HG02981 (cell line): ENCODE results near the gene PON3.
"Not testable (repeated sequence)": the region's sequence is repeated elsewhere in the genome, so short reads cannot be mapped to it uniquely, and the experiment has no call there.

Experiments used
- ATAC-seq: cut with Tn5 transposase; IDR thresholded peaks from one replicate; pipeline ENCODE4 v1.9.1; 2021; ENCODE audit warnings: mild to moderate bottlenecking, moderate library complexity; ENCODE audit not compliant: unreplicated experiment

Gene PON3

DNA sequence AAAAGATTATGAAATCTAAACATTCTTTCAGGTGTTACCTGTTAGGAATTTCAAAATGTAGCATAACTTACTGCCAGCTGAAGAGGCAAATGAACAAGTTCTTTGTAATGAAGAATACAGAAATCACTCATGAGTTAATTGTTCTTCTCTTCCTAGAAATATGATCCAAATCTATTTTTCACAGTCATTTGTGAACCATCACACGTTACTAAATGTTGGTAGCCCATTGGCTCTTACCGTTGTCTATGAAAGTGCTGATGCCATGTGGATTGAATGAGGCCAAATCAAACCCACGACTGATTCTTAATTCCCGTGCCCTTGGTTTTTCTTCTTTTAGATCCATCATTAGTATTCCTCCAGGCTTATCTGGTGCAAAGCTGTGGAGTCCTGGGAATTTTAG lies 15.9 kb upstream of the PON3 start:
- ATAC-seq, result no peak

- ATAC-seq, result no peak
Observed at GRCh38 chr7:95411666-95412065, 15.5 kb upstream of the PON3 start.

DNA sequence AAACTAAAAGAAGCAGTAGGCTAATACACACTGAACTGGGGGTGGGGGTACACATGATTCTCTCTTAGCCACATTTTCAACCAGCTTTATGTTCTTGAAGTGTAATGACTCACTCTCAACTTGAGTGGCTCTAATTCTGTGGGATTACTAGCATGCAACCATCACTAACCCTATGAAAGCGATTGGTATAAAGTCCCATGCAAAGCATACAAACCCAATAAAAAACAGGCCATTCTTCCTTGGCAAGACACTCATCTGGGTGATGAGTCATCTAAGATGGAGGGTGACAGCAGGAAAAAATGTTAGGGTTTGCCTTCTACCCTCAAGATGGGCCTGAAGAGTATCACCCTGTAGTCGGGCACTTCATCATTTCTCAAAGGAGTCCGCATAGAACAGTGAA lies 14.9 kb upstream of the PON3 start:
- no peak for ATAC-seq

- ATAC-seq, result no peak
Observed at GRCh38 chr7:95407751-95408150, 11.6 kb upstream of the PON3 start.

- ATAC-seq, result no peak
Observed at GRCh38 chr7:95405800-95406199, 9.6 kb upstream of the PON3 start.

DNA sequence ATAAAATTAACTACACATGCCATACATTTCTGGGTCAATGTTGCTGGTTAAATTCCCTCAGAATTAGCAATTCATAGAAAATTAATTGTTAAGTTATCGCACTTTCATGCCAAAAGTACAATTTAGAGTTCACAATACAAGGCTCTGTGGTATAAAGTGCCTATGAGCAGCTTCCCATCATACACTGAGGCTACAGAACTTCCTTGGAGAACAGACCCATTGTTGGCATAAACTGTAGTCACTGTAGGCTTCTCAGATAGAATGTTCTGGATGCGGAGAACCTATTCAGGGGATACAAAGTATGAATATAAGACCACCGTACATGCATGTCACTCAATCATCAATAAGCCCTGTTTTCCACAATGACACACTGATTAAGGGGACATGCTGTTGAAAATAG lies 9.0 kb upstream of the PON3 start:
- no peak for ATAC-seq

DNA sequence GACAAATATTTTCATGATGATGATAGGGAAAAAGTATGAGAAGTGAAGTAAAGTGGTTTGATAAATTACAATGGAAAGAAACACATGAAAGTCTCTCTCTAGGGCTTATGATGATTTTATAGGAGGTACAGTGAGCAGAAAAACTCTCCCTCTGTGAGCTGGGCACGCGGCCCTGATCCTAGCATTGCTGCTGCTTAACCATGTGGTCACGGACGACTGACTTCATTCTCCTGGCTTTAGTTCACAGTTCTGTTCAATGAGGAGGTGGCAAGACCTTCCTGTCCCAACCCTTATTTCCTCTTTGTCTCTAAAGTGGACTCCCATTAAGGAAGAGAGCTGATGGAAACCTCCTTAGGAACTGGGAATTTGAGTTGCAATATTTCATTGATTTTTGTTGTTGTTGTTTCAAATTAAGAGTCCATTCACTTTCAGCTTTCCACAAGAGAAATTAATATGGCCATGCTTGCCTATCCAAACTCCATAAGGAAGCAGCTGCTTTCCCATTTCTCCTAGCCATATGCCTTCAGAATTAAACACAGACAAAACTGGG lies 8.2 kb upstream of the PON3 start:
- no peak for ATAC-seq

DNA sequence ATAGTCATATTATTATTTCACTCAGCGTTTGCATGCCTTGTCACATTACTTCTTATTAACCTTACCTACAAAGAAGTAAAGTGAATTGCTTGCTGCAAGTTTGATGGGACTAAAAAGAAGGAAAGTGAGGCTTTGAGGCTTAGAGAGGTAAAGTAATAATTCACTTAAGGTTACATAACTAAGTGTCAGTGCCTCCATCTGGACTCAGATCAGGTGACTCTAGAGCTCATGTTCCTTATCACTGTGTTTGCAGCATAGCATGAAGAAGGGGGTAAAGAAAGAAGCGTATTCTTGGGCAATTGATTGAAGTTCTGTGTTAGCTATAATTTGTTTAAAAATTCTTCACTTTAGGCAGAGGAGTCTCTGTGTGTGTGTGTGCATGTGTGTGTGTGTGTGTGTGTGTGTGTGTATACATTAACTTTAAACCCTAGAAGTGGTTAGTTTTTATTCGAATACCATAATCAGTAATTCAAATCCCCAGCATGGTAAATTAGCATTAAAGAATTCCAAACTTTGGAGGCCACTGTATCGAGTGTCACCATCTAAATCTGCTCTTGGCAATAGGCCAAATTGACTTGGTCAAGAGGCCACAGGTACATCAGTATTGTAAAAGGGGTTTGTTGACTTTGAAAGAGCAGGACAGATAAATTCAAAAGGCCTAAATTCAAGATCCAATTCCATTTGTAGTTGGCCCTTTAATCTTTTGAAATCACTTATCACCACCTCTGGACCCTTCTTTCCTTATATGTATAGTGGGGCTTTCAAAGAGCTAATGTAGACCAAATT lies 2.2 kb upstream of the PON3 start:
- no peak for ATAC-seq

- ATAC-seq, result no peak
Observed at GRCh38 chr7:95397381-95397780, 1.2 kb upstream of the PON3 start.

DNA sequence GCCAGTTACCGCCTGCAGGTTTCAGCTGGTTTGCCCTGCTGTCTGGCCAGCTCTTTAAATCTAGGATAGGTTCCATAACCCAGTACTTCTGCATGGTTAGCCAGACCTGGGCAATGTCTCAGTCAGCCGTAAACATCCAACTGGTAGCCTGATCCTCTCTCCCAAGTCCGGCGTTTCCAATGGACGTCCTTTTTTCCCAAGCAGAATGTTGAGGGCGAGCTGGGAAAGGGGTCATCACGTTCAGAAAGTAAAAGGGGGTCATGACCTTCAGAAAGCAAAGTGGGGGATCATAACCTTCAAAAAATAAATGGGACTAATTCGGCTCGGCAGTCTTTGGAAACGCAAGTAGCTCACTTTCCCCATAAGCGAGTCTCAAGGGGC lies 430 bp downstream of the PON3 start:
- ATAC-seq, result no peak

DNA sequence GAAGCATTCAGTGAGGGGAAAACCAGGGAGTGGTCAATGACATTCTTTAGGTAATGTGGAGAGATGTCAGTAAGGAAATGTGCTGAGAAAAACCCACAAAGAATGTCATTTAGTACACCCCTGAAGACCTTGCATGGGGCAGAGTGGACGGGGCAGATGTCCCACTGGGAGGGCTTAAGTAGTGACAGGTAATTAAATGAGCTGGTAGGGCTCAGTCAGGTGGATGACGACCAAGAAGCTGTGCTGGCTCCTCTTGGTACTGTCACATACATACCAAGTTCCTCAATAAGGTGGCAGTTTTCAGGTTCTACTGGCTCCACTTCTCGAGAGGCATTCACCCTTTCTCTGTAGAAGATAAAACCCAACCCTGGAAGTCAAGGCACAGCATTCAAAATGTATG lies 1.8 kb downstream of the PON3 start:
- ATAC-seq, result no peak

DNA sequence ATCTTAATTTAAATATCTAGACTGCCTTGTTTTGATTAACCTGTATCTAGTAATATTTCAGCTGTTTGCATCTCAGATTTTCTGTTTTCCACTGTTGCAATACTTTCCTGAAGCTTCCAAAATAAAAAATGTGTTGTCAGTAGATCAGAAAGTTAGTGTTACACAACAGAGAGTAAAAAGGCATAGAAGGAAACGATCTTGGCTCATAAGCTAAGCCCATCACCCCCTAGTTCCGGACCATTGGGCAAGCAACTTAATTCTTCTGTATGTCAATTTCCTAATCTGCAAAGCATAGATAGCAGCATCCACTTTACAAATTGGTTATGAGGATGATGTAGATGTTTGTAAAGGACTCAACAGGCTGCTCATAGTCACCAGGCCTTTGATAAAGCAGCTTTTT lies 4.4 kb downstream of the PON3 start:
- no peak for ATAC-seq

GRCh38 chr7:95389516-95389915 lies 6.7 kb downstream of the PON3 start:
- no peak for ATAC-seq

DNA sequence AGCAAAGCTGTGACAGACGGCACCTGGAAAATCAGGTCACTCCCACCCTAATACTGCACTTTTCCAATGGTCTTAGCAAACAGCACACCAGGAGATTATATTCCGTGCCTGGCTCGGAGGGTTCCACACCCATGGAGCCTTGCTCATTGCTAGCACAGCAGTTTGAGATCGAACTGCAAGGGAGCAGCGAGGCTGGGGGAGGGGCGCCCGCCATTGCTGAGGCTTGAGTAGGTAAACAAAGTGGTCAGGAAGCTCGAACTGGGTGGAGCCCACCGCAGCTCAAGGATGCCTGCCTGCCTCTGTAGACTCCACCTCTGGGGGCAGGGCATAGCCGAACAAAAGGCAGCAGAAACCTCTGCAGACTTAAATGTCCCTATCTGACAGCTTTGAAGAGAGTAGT lies 16.7 kb downstream of the PON3 start:
- not testable (repeated sequence) for ATAC-seq

DNA sequence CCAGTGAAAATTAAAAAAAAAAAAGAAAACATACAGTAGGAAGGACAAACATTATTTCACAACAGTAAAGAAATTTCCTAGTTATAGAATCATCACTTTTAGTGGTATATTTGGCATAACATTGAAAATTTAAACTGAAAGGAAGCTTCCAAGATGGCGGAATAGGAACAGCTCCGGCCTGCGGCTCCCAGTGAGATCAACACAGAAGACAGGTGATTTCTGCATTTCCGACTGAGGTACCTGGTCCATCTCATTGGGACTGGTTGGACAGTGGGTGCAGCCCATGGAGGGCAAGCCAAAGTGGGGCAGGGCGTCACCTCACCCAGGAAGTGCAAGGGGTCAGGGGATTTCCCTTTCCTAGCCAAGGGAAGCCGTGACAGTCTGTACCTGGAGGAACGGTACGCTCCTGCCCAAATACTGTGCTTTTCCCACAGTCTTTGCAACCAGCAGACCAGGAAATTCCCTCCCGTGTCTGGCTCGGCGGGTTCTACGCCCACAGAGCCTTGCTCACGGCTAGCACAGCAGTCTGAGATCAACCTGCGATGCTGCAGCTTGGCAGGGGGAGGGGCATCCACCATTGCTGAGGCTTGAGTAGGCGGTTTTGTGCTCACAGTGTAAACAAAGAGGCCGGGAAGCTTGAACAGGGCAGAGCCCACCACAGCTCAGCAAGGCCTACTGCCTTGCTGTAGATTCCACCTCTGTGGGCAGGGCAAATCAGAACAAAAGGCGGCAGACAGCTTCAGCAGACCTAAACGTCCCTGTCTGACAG lies 19.4 kb downstream of the PON3 start:
- ATAC-seq, result no peak

DNA sequence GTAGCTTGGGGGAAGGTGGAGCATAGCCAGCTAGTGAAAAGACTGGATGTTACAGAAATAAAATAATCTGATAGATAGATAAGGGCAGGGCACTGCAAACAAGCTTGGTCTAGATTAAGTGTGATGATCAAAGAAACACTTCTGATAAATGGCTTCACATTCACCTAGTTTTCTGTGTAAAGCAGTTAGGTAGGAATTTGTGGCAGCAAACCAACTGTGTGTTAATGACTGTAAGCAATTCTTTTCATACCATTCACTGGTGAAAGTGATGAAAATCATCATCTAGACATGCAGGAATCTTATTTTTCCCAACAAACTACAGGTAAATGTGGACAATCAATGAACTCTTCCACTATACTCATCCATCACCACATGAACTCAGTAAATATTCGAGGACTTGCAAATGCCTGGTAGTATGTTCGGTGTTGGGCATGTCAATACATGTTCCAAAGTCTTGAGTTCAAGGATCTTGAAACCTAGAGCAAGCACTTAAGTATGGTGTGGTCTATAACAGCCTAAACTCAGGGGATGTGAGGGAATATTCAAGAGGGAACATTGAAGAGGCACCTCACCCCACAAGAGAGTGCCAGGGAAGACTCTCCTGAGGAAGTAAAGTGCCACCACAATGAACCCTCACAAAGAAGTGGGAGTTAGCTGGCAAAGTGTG lies 20.5 kb downstream of the PON3 start:
- ATAC-seq, result no peak

DNA sequence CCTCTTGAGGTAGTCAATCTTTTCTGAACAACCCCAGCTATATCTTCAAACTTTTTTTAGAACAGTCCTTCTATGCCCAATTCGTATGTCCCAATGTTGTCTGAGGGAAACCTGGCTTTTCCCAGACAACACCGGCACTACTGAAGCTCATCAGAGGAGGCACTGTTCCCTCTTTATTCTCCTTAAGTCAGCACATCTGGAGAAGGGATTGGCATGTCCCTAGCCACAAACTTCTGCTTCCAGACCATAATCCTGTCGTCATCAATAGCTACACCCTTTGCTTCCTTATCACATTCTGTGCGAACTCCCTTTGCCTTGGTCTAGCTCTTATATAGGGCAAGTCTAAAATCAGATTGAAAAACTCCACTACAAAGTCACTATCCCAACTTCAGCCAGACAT lies 22.9 kb downstream of the PON3 start:
- ATAC-seq, result no peak

DNA sequence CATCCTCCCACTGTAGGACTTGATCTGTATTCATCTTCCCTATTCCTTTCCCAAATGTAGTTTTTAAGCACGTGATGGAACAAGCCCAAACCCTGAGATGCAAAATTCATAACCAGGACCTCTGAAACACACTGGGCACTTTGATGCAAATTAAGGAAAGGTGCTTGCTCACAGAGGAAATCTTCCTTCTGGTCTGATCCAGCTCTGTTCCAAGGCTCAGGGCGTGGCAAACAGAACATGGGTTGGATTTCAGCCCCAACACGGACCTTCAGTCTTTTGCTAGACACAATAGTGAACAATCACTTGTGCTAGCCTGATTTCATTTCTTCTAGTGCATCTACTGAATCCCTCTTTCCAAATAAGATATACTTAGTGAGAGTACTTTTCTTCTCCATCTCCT lies 27.9 kb downstream of the PON3 start:
- ATAC-seq, result no peak

DNA sequence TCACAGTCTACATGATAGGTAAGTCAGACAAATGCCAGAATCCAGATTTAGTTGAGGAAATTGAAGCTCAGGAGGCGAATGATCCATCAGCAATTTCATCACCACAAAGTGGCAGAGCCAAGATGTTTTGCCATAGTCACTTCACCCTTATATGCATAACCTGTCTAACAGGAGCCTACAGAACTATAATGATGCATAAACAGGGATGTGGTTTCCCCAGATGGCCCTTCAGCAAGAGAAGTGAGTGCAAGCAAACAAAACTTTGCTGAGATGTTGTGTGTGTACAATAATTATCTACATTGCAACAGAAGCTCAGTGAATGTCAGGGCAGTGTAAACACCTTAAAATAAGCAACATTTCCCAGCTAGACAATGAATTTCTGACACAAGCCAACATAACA lies 28.6 kb downstream of the PON3 start:
- no peak for ATAC-seq

GRCh38 chr7:95365151-95365550 lies 31.0 kb downstream of the PON3 start:
- no peak for ATAC-seq

GRCh38 chr7:95357623-95358022 lies 38.6 kb downstream of the PON3 start:
- ATAC-seq, result no peak
